Endothelial cell of umbilical vein (primary cell): ENCODE results near the gene WDR48. TPM values are rescaled to one million over a fixed set of nuclear protein-coding genes. Genes with fewer than 3 reads are reported as not detected.

ENCODE experiments used
- BruUV-seq: library from RNA; stranded (reverse); fragments of 400-500 nt; replicated peaks from 2 replicates; lab custom pipeline; 2021; lab: Mats Ljungman, UMichigan
- CTCF ChIA-PET: fragments of 300-600, 350-600 bp; sonication (Branson Sonifier 250); formaldehyde crosslinking; loops from one replicate; lab custom pipeline; 2021; ENCODE audit warnings: antibody characterized with exemption, inconsistent platforms; lab: Charles Lee
- POLR2A ChIA-PET: fragments of 300-600, 350-600 bp; sonication (Branson Sonifier 250); formaldehyde crosslinking; loops from one replicate; lab custom pipeline; 2021; ENCODE audit warnings: antibody characterized with exemption, inconsistent platforms; lab: Charles Lee
- DNase-seq: peaks from one replicate; pipeline ENCODE4 v3.0.0-alpha.2; 2011; ENCODE audit warnings: low read depth, low spot score
- FAIRE-seq: peaks from 2 replicates; lab custom pipeline; 2011; peaks lifted over from hg19 to GRCh38; lab: Jason Lieb, UNC
- H2AFZ ChIP-seq: 2 replicates; pipeline ENCODE4 v1.6.0; 2012; ENCODE audit warnings: low read depth, low read length, control low read depth, inconsistent platforms
- H3K27ac ChIP-seq: 2 replicates; pipeline ENCODE4 v1.5.1; 2011; ENCODE audit warnings: low read depth, mild to moderate bottlenecking, control low read depth, low read length, moderate library complexity; ENCODE audit not compliant: insufficient read depth
- H3K27me3 ChIP-seq, 2 experiments: 2 replicates each; pipeline versions ENCODE4 v1.6.0 to v1.6.1; 2011; ENCODE audit warnings: low read length in 2 of 2, mixed read lengths in 1 of 2; ENCODE audit not compliant: control insufficient read depth in 2 of 2, insufficient read depth in 2 of 2
- H3K36me3 ChIP-seq, 2 experiments: 2 replicates in 1 of 2; 3 replicates in 1 of 2; pipeline ENCODE4 v1.5.1; 2011; ENCODE audit warnings: low read length in 2 of 2, mild to moderate bottlenecking in 1 of 2, moderate library complexity in 1 of 2; ENCODE audit not compliant: control insufficient read depth in 2 of 2, insufficient read depth in 2 of 2; ENCODE audit errors: extremely low read depth in 1 of 2
- H3K4me1 ChIP-seq: 3 replicates; pipeline ENCODE4 v1.5.1; 2011; ENCODE audit warnings: mild to moderate bottlenecking, low read length; ENCODE audit not compliant: control insufficient read depth, insufficient read depth; ENCODE audit errors: extremely low read depth
- H3K4me2 ChIP-seq: 2 replicates; pipeline ENCODE4 v1.6.1; 2011; ENCODE audit warnings: low read length, control low read depth, mixed read lengths; ENCODE audit not compliant: insufficient read depth
- H3K4me3 ChIP-seq, 3 experiments: fragments of 200-600 bp in 1 of 3; sonication (generic), shearing (Covaris generic) in 1 of 3; replicated peaks in 1 of 3; 2 replicates each; pipeline ENCODE4 v1.5.1; 2011 to 2016; ENCODE audit warnings: control low read depth in 3 of 3, low read length in 3 of 3, mild to moderate bottlenecking in 2 of 3, inconsistent platforms in 1 of 3, low read depth in 1 of 3, moderate library complexity in 1 of 3; ENCODE audit not compliant: insufficient read depth in 1 of 3
- H3K79me2 ChIP-seq: 2 replicates; pipeline ENCODE4 v1.6.0; 2012; ENCODE audit warnings: low read length, inconsistent platforms; ENCODE audit not compliant: control insufficient read depth, insufficient read depth
- H3K9ac ChIP-seq: replicated peaks from 2 replicates; pipeline ENCODE3; 2011; ENCODE audit warnings: low read length, control low read depth; ENCODE audit not compliant: insufficient read depth; ENCODE audit errors: extremely low read depth
- H3K9me1 ChIP-seq: replicated peaks from 3 replicates; pipeline ENCODE4 v1.6.0; 2011; ENCODE audit warnings: mild to moderate bottlenecking, low read length; ENCODE audit not compliant: control insufficient read depth, insufficient read depth; ENCODE audit errors: extremely low read depth
- H3K9me3 ChIP-seq: replicated peaks from 2 replicates; pipeline ENCODE4 v1.5.1; 2012; ENCODE audit warnings: low read length, inconsistent platforms; ENCODE audit not compliant: control insufficient read depth, insufficient read depth
- H4K20me1 ChIP-seq: replicated peaks from 2 replicates; pipeline ENCODE3; 2011; ENCODE audit warnings: mild to moderate bottlenecking, low read length; ENCODE audit not compliant: control insufficient read depth, insufficient read depth; ENCODE audit errors: extremely low read depth
- EZH2 ChIP-seq: IDR thresholded peaks from 2 replicates; pipeline ENCODE4 v1.6.1; 2012; ENCODE audit warnings: borderline replicate concordance, low read depth, mild to moderate bottlenecking, moderate library complexity, low read length, inconsistent platforms; ENCODE audit not compliant: severe bottlenecking
- FOS ChIP-seq: IDR thresholded peaks from 2 replicates; pipeline ENCODE4 v1.6.1; 2011; ENCODE audit warnings: mild to moderate bottlenecking, low read length, moderate library complexity, borderline replicate concordance; ENCODE audit not compliant: insufficient read depth
- GATA2 ChIP-seq: IDR thresholded peaks from 2 replicates; pipeline ENCODE4 v1.7.0; 2011; ENCODE audit warnings: low read depth, mild to moderate bottlenecking, moderate library complexity, mixed read lengths, low read length; ENCODE audit not compliant: insufficient read length, insufficient read depth
- JUN ChIP-seq: IDR thresholded peaks from 2 replicates; pipeline ENCODE4 v1.6.1; 2011; ENCODE audit warnings: borderline replicate concordance, low read depth; ENCODE audit not compliant: insufficient read length, insufficient read depth
- MYC ChIP-seq: IDR thresholded peaks from one replicate; pipeline ENCODE4 v1.6.1; 2011; ENCODE audit warnings: mild to moderate bottlenecking, low read depth, low read length
- POLR2A ChIP-seq: IDR thresholded peaks from 2 replicates; pipeline ENCODE4 v1.6.1; 2012; ENCODE audit warnings: low read depth, mild to moderate bottlenecking, control low read depth, low read length
- POLR2AphosphoS5 ChIP-seq: IDR thresholded peaks from 2 replicates; pipeline ENCODE4 v1.6.1; 2012; ENCODE audit warnings: low read depth, mild to moderate bottlenecking, control low read depth, low read length, moderate library complexity; ENCODE audit not compliant: insufficient read depth
- dilution Hi-C: fragments of 300-500 bp; cut with MboI; formaldehyde crosslinking; loops from one replicate; pipeline ENCODE4 v1.15.0; 2019; ENCODE audit warnings: low sequenced_read_pairs; ENCODE audit not compliant: extremely low pct_ligation_motif_present
- intact Hi-C: fragments of 100-400 bp; cut with micrococcal nuclease; formaldehyde crosslinking; loops from one replicate; pipeline ENCODE4 v1.10.0; 2022
- polyA plus RNA-seq, 4 experiments: library from polyadenylated mRNA; depleted of rRNA in 3 of 4; stranded (reverse) in 3 of 4; unstranded in 1 of 4; fragments of >200 nt; gene quantifications; 2 replicates each; pipeline versions ENCODE4 v1.2.1 to v1.2.3, GENCODE V29; 2011 to 2012; ENCODE audit warnings: missing spikeins in 1 of 4
- total RNA-seq: library from RNA; stranded (reverse); gene quantifications from 2 replicates; pipeline ENCODE4 v1.2.3, GENCODE V29; 2021
- TF ChIP-seq, protein P1 (sequence below), 2 donors: IDR thresholded peaks; 1 replicate in 1 of 2; 2 replicates in 1 of 2; pipeline ENCODE4 v1.5.1; 2011; ENCODE audit warnings: low read length in 2 of 2, mild to moderate bottlenecking in 2 of 2, moderate library complexity in 2 of 2, control low read depth in 1 of 2, inconsistent platforms in 1 of 2, low read depth in 1 of 2; ENCODE audit not compliant: insufficient read depth in 1 of 2; ENCODE audit errors: extremely low read depth in 1 of 2
- TF ChIP-seq, protein P2 (sequence below): IDR thresholded peaks from 2 replicates; pipeline ENCODE4 v1.6.1; 2011; ENCODE audit not compliant: insufficient read depth, insufficient read length

WDR48 gene
- total and polyA plus RNA-seq, 2 donors (not counting 3 experiments of a cell fraction or from before 2014, with no cell fraction given) = 13.7 to 25.3 TPM

DNA sequence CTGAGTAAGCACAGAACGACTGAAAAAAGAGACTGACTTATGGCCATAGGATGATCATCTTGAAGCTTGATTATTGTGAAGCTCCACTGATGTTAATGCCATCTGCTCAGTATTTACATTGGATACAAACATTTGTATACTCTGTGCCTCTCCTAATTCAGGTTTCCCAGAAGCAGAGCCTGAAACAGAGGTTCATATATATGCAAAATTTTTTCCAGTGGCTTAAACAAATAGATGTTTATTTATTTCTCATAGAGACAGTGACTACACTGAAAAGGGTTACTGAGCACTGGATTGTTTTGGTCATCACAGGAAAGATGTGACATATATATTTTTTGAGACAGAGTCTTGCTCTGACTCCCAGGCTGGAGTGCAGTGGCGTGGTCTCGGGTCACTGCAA, 36.4 kb upstream of the WDR48 start:
- CTCF ChIA-PET = interaction anchor here (0.9 to 1.7 kb wide), 2 partner anchors 16 to 363 kb away, joined by 3 to 5 read pairs; no protein-coding TSS in a partner anchor
- intact Hi-C loops (no loop called here), dilution Hi-C loops (no loop called here)
- no peaks in the 10 kb centered on the region for H3K79me2 ChIP-seq
- H3K27ac ChIP-seq = no peak overlapping the region
- DNase-seq (no peak), FAIRE-seq (no peak)
- no peaks in the 10 kb centered on the region for H3K9me1 ChIP-seq
- no TSS peak for BruUV-seq
- H3K9me3 ChIP-seq = no peaks in the 10 kb centered on the region
- no peak overlapping the region for H3K4me3 ChIP-seq
- TF ChIP-seq MYC (no peak), FOS (no peak), EZH2 (no peak), POLR2AphosphoS5 (no peak), GATA2 (no peak), JUN (no peak), POLR2A (no peak)
- TF ChIP-seq, protein P1, sequence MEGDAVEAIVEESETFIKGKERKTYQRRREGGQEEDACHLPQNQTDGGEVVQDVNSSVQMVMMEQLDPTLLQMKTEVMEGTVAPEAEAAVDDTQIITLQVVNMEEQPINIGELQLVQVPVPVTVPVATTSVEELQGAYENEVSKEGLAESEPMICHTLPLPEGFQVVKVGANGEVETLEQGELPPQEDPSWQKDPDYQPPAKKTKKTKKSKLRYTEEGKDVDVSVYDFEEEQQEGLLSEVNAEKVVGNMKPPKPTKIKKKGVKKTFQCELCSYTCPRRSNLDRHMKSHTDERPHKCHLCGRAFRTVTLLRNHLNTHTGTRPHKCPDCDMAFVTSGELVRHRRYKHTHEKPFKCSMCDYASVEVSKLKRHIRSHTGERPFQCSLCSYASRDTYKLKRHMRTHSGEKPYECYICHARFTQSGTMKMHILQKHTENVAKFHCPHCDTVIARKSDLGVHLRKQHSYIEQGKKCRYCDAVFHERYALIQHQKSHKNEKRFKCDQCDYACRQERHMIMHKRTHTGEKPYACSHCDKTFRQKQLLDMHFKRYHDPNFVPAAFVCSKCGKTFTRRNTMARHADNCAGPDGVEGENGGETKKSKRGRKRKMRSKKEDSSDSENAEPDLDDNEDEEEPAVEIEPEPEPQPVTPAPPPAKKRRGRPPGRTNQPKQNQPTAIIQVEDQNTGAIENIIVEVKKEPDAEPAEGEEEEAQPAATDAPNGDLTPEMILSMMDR (IDR thresholded peaks at IDR 0.05; ENCODE audit: extremely low read depth in 1 of 2, insufficient read depth in 1 of 2, low read depth in 1 of 2, low read length in 2 of 2) = no peak
- TF ChIP-seq, protein P2, sequence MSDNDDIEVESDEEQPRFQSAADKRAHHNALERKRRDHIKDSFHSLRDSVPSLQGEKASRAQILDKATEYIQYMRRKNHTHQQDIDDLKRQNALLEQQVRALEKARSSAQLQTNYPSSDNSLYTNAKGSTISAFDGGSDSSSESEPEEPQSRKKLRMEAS = no peak
- H3K4me1 ChIP-seq = no peaks in the 10 kb centered on the region
- no peaks in the 10 kb centered on the region for H4K20me1 ChIP-seq
- no peak overlapping the region for H3K4me2 ChIP-seq
- no peak overlapping the region for H3K9ac ChIP-seq
- H3K36me3 ChIP-seq = no peaks in the 10 kb centered on the region
- peaks cover 4 to 6% of the 10 kb centered on the region in 2 experiments for H3K27me3 ChIP-seq
- no peak overlapping the region for H2AFZ ChIP-seq
- POLR2A ChIA-PET = no interaction called here
